HepG2 (cell line): ENCODE measurements around the gene NKD1. TPM values are rescaled to one million over a fixed set of nuclear protein-coding genes. Genes with fewer than 3 reads are reported as not detected.

Experiments used
- ATAC-seq: fragments of 200-7000 bp; cut with Tn5 transposase; 3 replicates; pipeline ENCODE4 v1.9.1; 2020; ENCODE audit warnings: mild to moderate bottlenecking, moderate library complexity
- BruUV-seq: library from RNA; stranded (reverse); fragments of 400-500 nt; replicated peaks from 2 replicates; lab custom pipeline; 2021; lab: Mats Ljungman, UMichigan
- CTCF ChIA-PET: fragments of 300-600 bp; formaldehyde crosslinking; extraction: SDS; loops from one replicate; lab custom pipeline; 2021; ENCODE audit warnings: low total read pairs, inconsistent platforms, low intra/inter-chr PET ratio; lab: Yijun Ruan, JAX
- POLR2A ChIA-PET: fragments of 350-600 bp; sonication (Branson Sonifier 250); formaldehyde crosslinking; loops from one replicate; lab custom pipeline; 2020; ENCODE audit warnings: antibody characterized with exemption, inconsistent platforms; lab: Yijun Ruan, JAX
- DNase-seq: peaks from one replicate; pipeline ENCODE4 v3.0.0-alpha.2; 2015; ENCODE audit warnings: low spot score
- FAIRE-seq: peaks from 3 replicates; lab custom pipeline; 2011; peaks lifted over from hg19 to GRCh38; lab: Jason Lieb, UNC
- H2AFZ ChIP-seq: one replicate; pipeline ENCODE4 v1.6.1; 2011; ENCODE audit warnings: low read length, inconsistent platforms
- H3K27ac ChIP-seq: fragments of 300-600 bp; 3 replicates; pipeline ENCODE4 v1.8.0; 2011; ENCODE audit warnings: mixed run types, mild to moderate bottlenecking, mixed read lengths, low read length, inconsistent platforms; ENCODE audit not compliant: insufficient read depth; ENCODE audit errors: extremely low read length
- H3K27me3 ChIP-seq, 2 experiments: fragments of 200-600 bp in 1 of 2; 2 replicates in 1 of 2; 3 replicates in 1 of 2; pipeline versions ENCODE4 v1.6.0 to v1.8.0; 2011; ENCODE audit warnings: low read length in 2 of 2, mild to moderate bottlenecking in 2 of 2, moderate library complexity in 2 of 2, inconsistent platforms in 1 of 2; ENCODE audit not compliant: insufficient read depth in 2 of 2, control insufficient read depth in 1 of 2
- H3K36me3 ChIP-seq, 2 experiments: fragments of 200-600 bp in 1 of 2; replicated peaks in 1 of 2; 2 replicates in 1 of 2; 3 replicates in 1 of 2; pipeline versions ENCODE4 v1.5.1 to v1.8.0; 2011; ENCODE audit warnings: low read length in 2 of 2, inconsistent platforms in 1 of 2; ENCODE audit not compliant: insufficient read depth in 2 of 2, control insufficient read depth in 1 of 2
- H3K4me1 ChIP-seq: 2 replicates; pipeline ENCODE4 v1.5.1; 2012; ENCODE audit warnings: low read length, inconsistent platforms; ENCODE audit not compliant: insufficient read depth
- H3K4me2 ChIP-seq: 2 replicates; pipeline ENCODE4 v1.6.0; 2011; ENCODE audit warnings: low read depth, low read length, inconsistent platforms
- H3K4me3 ChIP-seq, 3 experiments: fragments of 200-600 bp in 1 of 3; sonication (generic), shearing (Covaris generic) in 1 of 3; replicated peaks in 1 of 3; 2 replicates each; pipeline ENCODE4 v1.5.1; 2011 to 2016; ENCODE audit warnings: low read length in 3 of 3, inconsistent platforms in 2 of 3, low read depth in 2 of 3, mild to moderate bottlenecking in 2 of 3, control low read depth in 1 of 3, mixed read lengths in 1 of 3; ENCODE audit not compliant: insufficient read depth in 1 of 3
- H3K79me2 ChIP-seq: one replicate; pipeline ENCODE4 v1.6.1; 2011; ENCODE audit warnings: low read length, inconsistent platforms; ENCODE audit not compliant: insufficient read depth
- H3K9ac ChIP-seq: 2 replicates; pipeline ENCODE4 v1.6.0; 2011; ENCODE audit warnings: mild to moderate bottlenecking, low read depth, low read length, inconsistent platforms; ENCODE audit not compliant: insufficient read depth
- H3K9me3 ChIP-seq: 2 replicates; pipeline ENCODE4 v1.5.1; 2012; ENCODE audit warnings: mild to moderate bottlenecking, low read length
- H4K20me1 ChIP-seq: 2 replicates; pipeline ENCODE4 v1.6.0; 2011; ENCODE audit warnings: inconsistent platforms, mild to moderate bottlenecking, low read length, moderate library complexity; ENCODE audit not compliant: insufficient read depth
- CBX2 ChIP-seq, 2 experiments: fragments of 200-600 bp in 1 of 2; sonication (generic); formaldehyde crosslinking in 1 of 2; IDR thresholded peaks; 2 replicates each; pipeline versions ENCODE4 v1.7.0 to v1.8.1; 2018 to 2022; ENCODE audit warnings: low read depth in 2 of 2, low read length in 1 of 2, mild to moderate bottlenecking in 1 of 2, missing genetic modification reagents in 1 of 2
- HIC2 ChIP-seq: sonication (generic); formaldehyde crosslinking; IDR thresholded peaks from 2 replicates; pipeline ENCODE4 v1.9.0; 2022; ENCODE audit warnings: low read depth, missing genetic modification reagents
- NFRKB ChIP-seq: fragments of 450-650 bp; IDR thresholded peaks from 2 replicates; pipeline ENCODE4 v1.6.1; 2017
- NRL ChIP-seq: sonication (generic); formaldehyde crosslinking; IDR thresholded peaks from 2 replicates; pipeline ENCODE4 v1.5.0; 2020; ENCODE audit warnings: missing genetic modification reagents, mild to moderate bottlenecking, moderate library complexity, borderline replicate concordance
- RBM22 ChIP-seq: fragments of 200-400 bp; formaldehyde crosslinking; optimal IDR thresholded peaks from 2 replicates; pipeline ENCODE3; 2017; ENCODE audit warnings: mild to moderate bottlenecking, low read length, moderate library complexity
- SALL2 ChIP-seq: sonication (generic); formaldehyde crosslinking; IDR thresholded peaks from 2 replicates; pipeline ENCODE4 v1.8.1; 2023; ENCODE audit warnings: mild to moderate bottlenecking, missing genetic modification reagents, inconsistent platforms
- ZBTB4 ChIP-seq: sonication (generic); formaldehyde crosslinking; IDR thresholded peaks from 2 replicates; pipeline ENCODE4 v1.4.0; 2020; ENCODE audit warnings: missing genetic modification reagents, mild to moderate bottlenecking, borderline replicate concordance
- ZNF333 ChIP-seq: sonication (generic); formaldehyde crosslinking; IDR thresholded peaks from 2 replicates; pipeline ENCODE4 v1.4.0; 2020; ENCODE audit warnings: mild to moderate bottlenecking, missing genetic modification reagents, borderline replicate concordance
- ZNF451 ChIP-seq: sonication (generic); formaldehyde crosslinking; IDR thresholded peaks from 2 replicates; pipeline ENCODE4 v1.5.0; 2020; ENCODE audit warnings: mild to moderate bottlenecking, missing genetic modification reagents
- ZNF589 ChIP-seq: sonication (generic); formaldehyde crosslinking; conservative IDR thresholded peaks from 2 replicates; pipeline ENCODE4 v1.8.0; 2022; ENCODE audit warnings: mild to moderate bottlenecking, moderate library complexity, missing genetic modification reagents
- ZNF615 ChIP-seq: sonication (generic); formaldehyde crosslinking; IDR thresholded peaks from 2 replicates; pipeline ENCODE4 v1.5.0; 2020; ENCODE audit warnings: mild to moderate bottlenecking, missing genetic modification reagents, borderline replicate concordance
- WGBS: methylation state at CpG from one replicate; pipeline ENCODE4 v1.1.6; 2017; ENCODE audit warnings: low lambda C conversion rate; 5-methylcytosine and 5-hydroxymethylcytosine counted together
- in situ Hi-C: cut with HindIII; loops from 2 replicates; pipeline ENCODE4 v1.10.0; 2017; ENCODE audit warnings: low pct_unique_long_range_greater_than_20kb; ENCODE audit not compliant: extremely low pct_ligation_motif_present
- intact Hi-C: fragments of 100-400 bp; cut with micrococcal nuclease; formaldehyde crosslinking; loops from one replicate; pipeline ENCODE4 v1.10.0; 2022; ENCODE audit not compliant: unreplicated experiment
- polyA plus RNA-seq, 8 experiments: library from polyadenylated mRNA; depleted of rRNA in 3 of 8; stranded (reverse) in 7 of 8; unstranded in 1 of 8; fragments of >200 nt; fragmentation: Illumina TruSeq in 4 of 8; extraction: Trizol in 4 of 8; gene quantifications; 2 replicates each; pipeline versions ENCODE4 v1.2.1 to v1.2.3, GENCODE V29; 2011 to 2016; ENCODE audit warnings: low read depth in 4 of 8, missing spikeins in 1 of 8, mixed read lengths in 1 of 8; ENCODE audit not compliant: insufficient read depth in 1 of 8
- total RNA-seq, 5 experiments: library from RNA; depleted of rRNA; stranded (reverse); fragments of >200 nt; fragmentation: Illumina TruSeq; extraction: Trizol; gene quantifications; 2 replicates each; pipeline ENCODE4 v1.2.3, GENCODE V29; 2016; ENCODE audit warnings: low read depth in 1 of 5

NKD1 gene
- total and polyA plus RNA-seq, 2 of the 13 experiments (the other 11 are each of a cell fraction or from before 2014, with no cell fraction given), result 70.4 to 121 TPM

GRCh38 chr16:50591209-50591608 is 43.0 kb downstream of the NKD1 start:
- no TSS peak for BruUV-seq
- no peak for DNase-seq
- ATAC-seq, result no peak
- 95% methylated on average over 6 of the region's 6 CpGs for WGBS
- no peak overlapping the region for H3K27ac ChIP-seq
- H3K9me3 ChIP-seq, result no peaks in the 10 kb centered on the region
- H3K4me1 ChIP-seq, result peaks cover 52% of the 10 kb centered on the region
- CTCF ChIA-PET, result no interaction called here
- H3K79me2 ChIP-seq, result peaks cover 94% of the 10 kb centered on the region
- H3K36me3 ChIP-seq, result peaks cover 67 to 97% of the 10 kb centered on the region in 2 experiments
- intact Hi-C loops, result no loop called here
- H2AFZ ChIP-seq, result no peak overlapping the region
- no peak overlapping the region for H3K9ac ChIP-seq
- TF ChIP-seq NFRKB (no peak), ZNF589 (CRISPR knock-in tag) (0 out of 2 replicates have a peak, but pooled peaks have one; percentile 28), HIC2 (CRISPR knock-in tag) (no peak), RBM22 (peak; percentile 89)
- in situ Hi-C loops, result no loop called here
- H3K4me2 ChIP-seq, result no peak overlapping the region
- H3K4me3 ChIP-seq, result no peak overlapping the region
- no peaks in the 10 kb centered on the region for H3K27me3 ChIP-seq
- POLR2A ChIA-PET, result no interaction called here
- peaks cover 98% of the 10 kb centered on the region for H4K20me1 ChIP-seq
- FAIRE-seq, result no peak

GRCh38 chr16:50591800-50592771 is 43.9 kb downstream of the NKD1 start:
- Histone ChIP-seq H3K9ac (no peak overlapping the region), H3K4me2 (no peak overlapping the region), H3K79me2 (peaks cover 94% of the 10 kb centered on the region), H3K9me3 (no peaks in the 10 kb centered on the region), H3K36me3 (peaks cover 68 to 97% of the 10 kb centered on the region in 2 experiments), H3K27me3 (no peaks in the 10 kb centered on the region), H2AFZ (no peak overlapping the region), H3K4me3 (no peak overlapping the region), H4K20me1 (peaks cover 98% of the 10 kb centered on the region), H3K27ac (no peak overlapping the region), H3K4me1 (peaks cover 58% of the 10 kb centered on the region)
- WGBS, result 93% methylated on average over 19 of the region's 24 CpGs
- ChIA-PET CTCF (no interaction called here), POLR2A (no interaction called here)
- DNase-seq, result no peak
- intact Hi-C loops, result no loop called here
- in situ Hi-C loops, result no loop called here
- peak; percentile 57 for ATAC-seq
- FAIRE-seq, result no peak
- BruUV-seq, result no TSS peak
- TF ChIP-seq ZNF451 (CRISPR knock-in tag), result peak; percentile 59; the same call in 1 of the 2 replicates
- TF ChIP-seq ZNF615 (CRISPR knock-in tag), result no peak
- peak; percentile 50; the same call in 1 of the 2 replicates for TF ChIP-seq NRL (CRISPR knock-in tag)
- TF ChIP-seq CBX2 (IDR thresholded peaks at IDR 0.05; ENCODE audit: low read depth, low read length), result no peak
- no peak for TF ChIP-seq CBX2 (CRISPR knock-in tag; IDR thresholded peaks at IDR 0.05; ENCODE audit: low read depth)
- peak; percentile 65; the same call in 1 of the 2 replicates for TF ChIP-seq ZBTB4 (CRISPR knock-in tag)
- 0 out of 2 replicates have a peak, but pooled peaks have one; percentile 45 for TF ChIP-seq ZNF333 (CRISPR knock-in tag)
- TF ChIP-seq SALL2, result no peak
